ENCODE data around the gene VENTX. TPM values are rescaled to one million over a fixed set of nuclear protein-coding genes. Genes with fewer than 3 reads are reported as not detected.

VENTX gene
- total RNA-seq, 1 donor from 2014 or later, result not detected

DNA sequence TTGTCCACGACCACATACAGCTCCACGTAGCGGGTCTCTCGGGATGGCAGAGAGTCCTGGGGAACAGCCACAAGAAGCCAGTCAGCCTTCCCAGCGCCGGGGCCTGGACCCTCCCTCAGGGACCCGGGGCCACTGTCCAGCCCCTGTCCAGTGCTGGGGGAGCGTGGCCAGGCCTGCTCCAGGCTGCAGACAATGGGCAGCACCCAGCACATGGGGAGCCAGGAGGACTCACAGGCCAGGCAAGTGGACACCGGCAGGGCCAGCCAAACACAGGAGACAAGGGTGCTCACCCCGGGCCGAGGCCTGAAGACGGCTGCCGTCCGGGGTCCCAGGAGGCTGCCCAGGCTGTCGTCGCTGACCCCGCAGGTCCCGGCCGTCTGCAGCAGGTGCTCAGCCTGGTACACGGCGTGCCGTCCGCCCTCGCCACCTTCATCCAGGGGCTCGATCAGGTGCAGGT is 35.3 kb downstream of the VENTX start:
- Mint-ChIP-seq H3K9me3 (no peaks in the 10 kb centered on the region), H3K4me3 (ENCODE audit: low read depth) (no peak overlapping the region), H3K27me3 (ENCODE audit: low read depth) (no peaks in the 10 kb centered on the region), H3K36me3 (ENCODE audit: low read depth) (peaks cover 31% of the 10 kb centered on the region), H3K4me1 (ENCODE audit: low read depth) (peaks cover 6% of the 10 kb centered on the region), H3K27ac (no peak overlapping the region)
- no peak for DNase-seq (ENCODE audit: low spot score)
- intact Hi-C loops (cut with micrococcal nuclease), result no loop called here

DNA sequence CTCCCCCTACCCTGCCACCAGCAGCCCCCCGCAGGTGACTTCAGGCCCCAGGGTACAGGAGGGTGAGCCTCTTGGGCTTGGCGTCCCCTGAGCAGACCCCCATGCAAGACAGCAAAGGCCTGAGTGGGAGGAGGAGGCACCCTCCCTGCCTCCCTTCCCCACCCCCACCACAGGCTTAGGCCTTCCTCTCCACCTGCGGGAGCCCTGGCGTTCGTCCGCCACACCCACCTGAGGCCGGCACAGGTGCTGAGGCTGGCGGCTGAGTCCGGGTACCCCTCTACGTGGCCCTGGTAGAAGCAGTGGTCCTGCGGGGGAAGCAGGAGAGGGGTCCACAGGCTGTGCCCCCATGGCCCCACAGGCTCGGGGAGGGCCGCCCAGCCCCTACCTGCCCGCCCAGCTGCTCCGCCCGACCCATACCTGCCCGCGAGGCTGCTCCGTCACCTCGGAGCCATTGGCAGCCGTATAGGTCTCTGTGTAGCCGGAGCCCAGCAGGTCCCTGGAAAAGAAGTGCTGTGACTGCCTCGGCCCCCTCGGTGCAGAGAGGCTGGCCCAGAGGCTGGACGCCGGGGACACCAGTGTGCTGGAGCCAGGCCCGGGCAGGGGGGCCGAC is 36.0 kb downstream of the VENTX start:
- intact Hi-C loops (cut with micrococcal nuclease), result no loop called here
- no peak for DNase-seq (ENCODE audit: low spot score)
- H3K4me3 Mint-ChIP-seq (ENCODE audit: low read depth), result no peak overlapping the region
- no peaks in the 10 kb centered on the region for H3K27me3 Mint-ChIP-seq (ENCODE audit: low read depth)
- H3K4me1 Mint-ChIP-seq (ENCODE audit: low read depth), result peaks cover 13% of the 10 kb centered on the region
- peaks cover 31% of the 10 kb centered on the region for H3K36me3 Mint-ChIP-seq (ENCODE audit: low read depth)
- H3K9me3 Mint-ChIP-seq, result no peaks in the 10 kb centered on the region
- no peak overlapping the region for H3K27ac Mint-ChIP-seq

- Mint-ChIP-seq H3K36me3 (ENCODE audit: low read depth) (peaks cover 42% of the 10 kb centered on the region), H3K4me3 (ENCODE audit: low read depth) (peak overlapping the region; percentile 91), H3K9me3 (no peaks in the 10 kb centered on the region), H3K4me1 (ENCODE audit: low read depth) (peaks cover 18% of the 10 kb centered on the region), H3K27me3 (ENCODE audit: low read depth) (no peaks in the 10 kb centered on the region), H3K27ac (peak overlapping the region; percentile 84)
- peak; percentile 70 for DNase-seq (ENCODE audit: low spot score)
- intact Hi-C loops (cut with micrococcal nuclease), result loop anchor here (1.0 kb wide), 3 partner anchors 14 to 131 kb away; partner anchors contain the start of genes TUBGCP2 and ZNF511
Measured at GRCh38 chr10:133274751-133275683, 37.4 kb downstream of the VENTX start.

DNA sequence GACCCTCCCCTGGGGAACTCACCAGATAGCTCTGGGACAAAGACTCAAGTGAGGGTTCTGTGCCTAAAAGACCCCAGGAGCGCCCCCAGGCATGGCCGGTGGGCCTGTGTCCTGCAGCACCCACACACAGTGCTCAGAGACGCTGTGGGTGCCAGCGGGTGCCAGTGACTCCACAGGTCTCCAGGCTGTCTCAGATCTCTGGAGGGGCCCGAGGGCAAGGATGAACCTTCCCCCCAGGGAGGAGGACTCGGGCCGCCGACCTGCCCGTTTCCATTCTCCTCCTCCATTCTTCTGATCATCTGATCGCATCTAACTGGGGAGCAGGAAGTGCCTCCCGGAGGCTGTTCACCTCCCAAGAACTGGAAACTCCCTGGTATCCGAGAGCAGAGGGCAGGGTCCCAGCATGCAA is 38.0 kb downstream of the VENTX start:
- peak overlapping the region; percentile 84 for H3K27ac Mint-ChIP-seq
- H3K4me3 Mint-ChIP-seq (ENCODE audit: low read depth), result peak overlapping the region; percentile 91
- H3K4me1 Mint-ChIP-seq (ENCODE audit: low read depth), result peaks cover 18% of the 10 kb centered on the region
- no peaks in the 10 kb centered on the region for H3K9me3 Mint-ChIP-seq
- DNase-seq (ENCODE audit: low spot score), result peak; percentile 33
- intact Hi-C loops (cut with micrococcal nuclease), result loop anchor here (1.0 kb wide), 4 partner anchors 14 to 131 kb away; partner anchors contain the start of genes TUBGCP2 and ZNF511
- no peaks in the 10 kb centered on the region for H3K27me3 Mint-ChIP-seq (ENCODE audit: low read depth)
- H3K36me3 Mint-ChIP-seq (ENCODE audit: low read depth), result peaks cover 37% of the 10 kb centered on the region

DNA sequence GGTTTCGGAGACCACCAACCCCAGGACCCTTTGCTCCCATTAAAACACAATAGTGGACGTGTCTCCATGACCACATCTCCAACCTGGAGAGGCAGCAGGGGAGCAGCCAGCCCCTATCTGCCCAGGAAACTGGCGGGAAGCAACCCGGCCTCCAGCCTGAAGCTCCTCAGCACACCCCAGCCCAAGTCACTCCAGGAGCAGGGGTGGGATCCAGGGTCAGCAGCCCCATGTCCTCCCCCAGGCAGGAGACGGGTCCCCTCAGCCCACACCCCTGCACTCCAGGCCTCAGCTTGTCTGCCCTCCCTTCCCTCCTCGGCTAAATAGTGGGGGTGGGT is 38.4 kb downstream of the VENTX start:
- no peak for DNase-seq (ENCODE audit: low spot score)
- Mint-ChIP-seq H3K36me3 (ENCODE audit: low read depth) (peaks cover 36% of the 10 kb centered on the region), H3K27me3 (ENCODE audit: low read depth) (no peaks in the 10 kb centered on the region), H3K9me3 (no peaks in the 10 kb centered on the region), H3K4me3 (ENCODE audit: low read depth) (peak overlapping the region; percentile 91), H3K27ac (peak overlapping the region; percentile 84), H3K4me1 (ENCODE audit: low read depth) (peaks cover 18% of the 10 kb centered on the region)
- intact Hi-C loops (cut with micrococcal nuclease), result loop anchor here (1.0 kb wide), 1 partner anchor 113 kb away; no protein-coding TSS in a partner anchor

DNA sequence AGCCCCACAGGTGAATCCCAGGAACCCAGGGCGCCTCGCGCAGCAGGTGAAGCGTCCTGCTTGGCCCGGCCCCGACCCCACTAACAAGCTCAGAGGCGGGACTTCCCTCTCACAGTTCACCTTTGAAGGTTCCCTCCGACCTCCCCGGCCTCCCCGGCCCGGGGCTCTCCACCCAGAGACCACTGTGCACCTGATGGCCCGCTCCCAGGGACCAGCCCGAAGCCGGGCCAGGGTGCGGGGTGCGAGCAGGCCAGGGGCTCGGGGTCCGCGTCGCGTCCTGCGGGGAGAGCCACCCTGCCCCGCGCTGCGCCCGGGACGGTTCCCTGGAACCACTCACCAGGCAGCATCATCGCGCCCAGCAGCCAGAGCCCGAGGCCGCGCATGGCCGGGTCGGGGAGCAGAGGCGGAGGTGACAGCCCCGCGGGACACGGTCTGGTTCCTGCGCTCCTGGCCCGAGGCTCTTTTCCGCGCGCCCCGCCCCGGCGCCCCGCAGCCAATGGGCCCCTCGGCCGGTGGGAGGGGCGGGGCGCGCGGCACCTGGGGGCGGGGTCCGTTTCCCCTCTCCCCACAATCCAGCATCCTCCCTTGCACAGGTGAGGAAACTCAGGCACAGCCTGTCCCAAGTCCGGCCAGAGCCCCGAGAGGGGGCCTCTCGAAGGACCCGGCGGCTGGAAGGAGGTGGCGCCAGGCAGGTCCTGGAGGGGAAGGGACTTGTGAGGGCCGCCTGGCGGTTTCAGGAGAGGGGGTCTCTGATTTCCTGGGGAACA is 39.0 kb downstream of the VENTX start, which contains the start of gene ADAM8:
ADAM8 (minus strand) TSS at position 434 of the 767 bp plus-strand sequence; CDS start at position 383, 51 bp downstream.
- peaks cover 36% of the 10 kb centered on the region for H3K36me3 Mint-ChIP-seq (ENCODE audit: low read depth)
- H3K4me3 Mint-ChIP-seq (ENCODE audit: low read depth), result peak within 1 kb of the TSS; percentile 91
- H3K27ac Mint-ChIP-seq, result peak within 1 kb of the TSS; percentile 84
- peaks cover 18% of the 10 kb centered on the region for H3K4me1 Mint-ChIP-seq (ENCODE audit: low read depth)
- peak; percentile 66 for DNase-seq (ENCODE audit: low spot score)
- no peaks in the 10 kb centered on the region for H3K9me3 Mint-ChIP-seq
- intact Hi-C loops (cut with micrococcal nuclease), result loop anchor here (1.0 kb wide), 1 partner anchor 113 kb away; no protein-coding TSS in a partner anchor
- H3K27me3 Mint-ChIP-seq (ENCODE audit: low read depth), result no peaks in the 10 kb centered on the region

- Mint-ChIP-seq H3K27me3 (ENCODE audit: low read depth) (no peaks in the 10 kb centered on the region), H3K27ac (no peak overlapping the region), H3K4me3 (ENCODE audit: low read depth) (peak overlapping the region; percentile 79), H3K4me1 (ENCODE audit: low read depth) (peaks cover 18% of the 10 kb centered on the region), H3K9me3 (no peaks in the 10 kb centered on the region), H3K36me3 (ENCODE audit: low read depth) (peaks cover 36% of the 10 kb centered on the region)
- DNase-seq (ENCODE audit: low spot score), result no peak
- intact Hi-C loops (cut with micrococcal nuclease), result no loop called here
Measured at GRCh38 chr10:133277277-133277992, 39.8 kb downstream of the VENTX start.

DNA sequence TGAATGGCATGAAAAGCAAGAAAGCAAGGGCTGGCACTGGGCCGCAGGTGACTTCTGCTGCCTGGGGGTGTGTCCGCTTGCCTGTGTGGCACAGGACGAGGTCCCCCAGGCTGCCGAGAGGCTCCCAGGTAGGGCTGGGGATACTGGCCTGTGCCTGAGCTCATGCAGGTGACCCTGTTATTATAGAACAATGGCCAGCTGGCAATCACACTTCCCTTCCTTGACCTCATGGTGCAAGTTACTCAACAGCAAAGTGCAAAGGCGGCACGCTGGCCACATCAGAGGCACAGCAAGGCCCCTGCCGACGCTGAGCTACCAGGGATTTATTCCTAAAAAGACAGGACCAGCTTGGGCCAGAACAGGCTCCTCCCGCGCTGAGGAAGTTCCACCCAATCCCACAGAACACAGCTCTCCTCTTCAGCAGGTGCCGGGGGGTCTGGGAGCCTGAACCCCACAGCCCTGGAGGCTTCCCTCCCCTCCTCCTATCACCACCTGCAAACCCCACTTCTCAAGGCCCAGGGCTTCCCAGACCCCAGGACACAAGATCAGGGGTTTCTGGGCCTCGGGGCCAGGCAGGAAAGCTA is 40.4 kb downstream of the VENTX start:
- peak overlapping the region; percentile 69 for H3K27ac Mint-ChIP-seq
- intact Hi-C loops (cut with micrococcal nuclease), result no loop called here
- H3K36me3 Mint-ChIP-seq (ENCODE audit: low read depth), result peaks cover 35% of the 10 kb centered on the region
- H3K4me1 Mint-ChIP-seq (ENCODE audit: low read depth), result peaks cover 18% of the 10 kb centered on the region
- no peaks in the 10 kb centered on the region for H3K27me3 Mint-ChIP-seq (ENCODE audit: low read depth)
- H3K4me3 Mint-ChIP-seq (ENCODE audit: low read depth), result peak overlapping the region; percentile 79
- DNase-seq (ENCODE audit: low spot score), result no peak
- H3K9me3 Mint-ChIP-seq, result no peaks in the 10 kb centered on the region

DNA sequence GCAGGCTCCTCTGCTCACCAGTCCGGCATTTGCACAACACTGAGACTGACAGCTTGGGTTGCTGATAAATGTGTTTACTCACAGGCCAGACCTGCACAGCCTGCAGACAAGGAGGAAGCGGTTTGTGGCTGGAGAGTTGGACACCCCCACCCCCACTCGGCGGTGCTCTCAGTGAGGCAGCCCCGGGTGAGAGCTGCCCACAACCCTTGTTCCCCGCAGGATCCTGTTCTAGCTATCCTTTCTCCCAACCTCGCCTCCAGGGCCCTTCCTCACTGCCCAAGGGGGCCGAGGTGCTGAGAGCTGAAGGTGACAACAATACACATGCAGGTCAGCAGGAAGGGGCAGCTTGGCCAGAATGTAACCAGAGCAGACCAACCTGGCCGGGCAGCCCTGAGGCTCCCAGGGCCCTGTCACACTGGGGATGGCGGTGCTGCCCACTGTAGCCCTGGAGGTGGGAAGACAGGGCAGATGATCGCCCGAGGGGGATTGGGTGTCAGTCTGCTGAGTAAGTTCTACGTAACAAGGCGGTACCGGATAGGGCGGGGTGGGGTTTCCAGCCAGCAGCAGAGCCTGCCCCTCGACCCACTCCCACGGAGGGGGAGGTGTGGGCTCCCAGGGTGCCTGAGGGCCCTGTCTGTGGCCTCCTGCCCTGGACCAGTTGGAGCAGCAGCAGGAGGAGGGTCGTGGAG is 41.1 kb downstream of the VENTX start:
- Mint-ChIP-seq H3K4me1 (ENCODE audit: low read depth) (peaks cover 18% of the 10 kb centered on the region), H3K27me3 (ENCODE audit: low read depth) (no peaks in the 10 kb centered on the region), H3K36me3 (ENCODE audit: low read depth) (peaks cover 38% of the 10 kb centered on the region), H3K27ac (peak overlapping the region; percentile 69), H3K9me3 (no peaks in the 10 kb centered on the region), H3K4me3 (ENCODE audit: low read depth) (peak overlapping the region; percentile 79)
- DNase-seq (ENCODE audit: low spot score), result peak; percentile 59
- intact Hi-C loops (cut with micrococcal nuclease), result no loop called here

DNA sequence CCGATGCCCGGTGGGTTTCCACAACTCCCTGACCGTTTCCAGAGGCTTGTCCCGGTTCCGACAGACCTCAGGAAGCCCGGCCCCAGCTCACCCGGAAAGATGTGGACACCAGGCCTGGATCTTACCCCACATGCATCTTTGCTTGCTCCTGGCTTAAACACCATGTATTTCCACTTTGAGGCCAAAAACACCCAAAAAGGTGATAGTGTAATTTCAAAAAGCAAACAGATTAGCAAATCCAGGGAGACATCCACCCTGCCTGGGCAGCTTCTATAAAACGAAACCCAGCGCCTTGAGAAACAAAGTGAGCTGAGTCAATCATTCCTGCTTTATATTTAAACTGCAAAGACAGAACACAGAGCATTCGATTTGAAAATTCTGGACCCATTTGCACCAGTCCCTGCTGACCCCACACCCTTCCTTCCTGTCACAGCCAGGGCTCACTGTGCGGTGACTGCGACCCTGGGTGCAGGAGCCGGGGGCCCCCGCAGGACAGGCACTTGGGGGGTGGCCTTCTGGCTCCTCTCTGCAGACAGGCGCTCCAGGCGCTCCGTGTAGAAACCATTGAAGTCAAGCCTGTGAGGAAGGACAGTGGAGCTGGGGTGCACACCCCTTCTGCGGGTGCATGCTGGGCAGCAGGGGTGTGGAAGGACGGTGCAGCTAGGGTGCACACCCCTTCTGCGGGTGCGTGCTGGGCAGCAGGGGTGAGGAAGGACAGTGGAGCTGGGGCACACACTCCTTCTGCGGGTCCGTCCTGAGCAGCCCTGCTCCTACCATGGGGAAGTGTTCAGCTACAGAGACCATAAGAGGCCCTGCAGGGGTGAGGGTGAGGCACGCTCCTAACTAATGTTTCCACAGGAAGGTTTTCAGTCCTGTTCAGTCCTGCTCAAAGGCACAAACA is 41.9 kb downstream of the VENTX start:
- Mint-ChIP-seq H3K4me1 (ENCODE audit: low read depth) (peaks cover 18% of the 10 kb centered on the region), H3K36me3 (ENCODE audit: low read depth) (peaks cover 43% of the 10 kb centered on the region), H3K4me3 (ENCODE audit: low read depth) (no peak overlapping the region), H3K27ac (no peak overlapping the region), H3K9me3 (no peaks in the 10 kb centered on the region), H3K27me3 (ENCODE audit: low read depth) (no peaks in the 10 kb centered on the region)
- DNase-seq (ENCODE audit: low spot score), result no peak
- intact Hi-C loops (cut with micrococcal nuclease), result no loop called here

Measured in activated T-helper 2 cell treated with anti-CD3 and anti-CD28 coated beads, Interferon-gamma antibody, Interleukin-2, Interleukin-4, amounts not matched to agents 10 μg/mL and 5 μg/mL and 100 μg/mL, durations not matched to agents 14 hours and 24 hours and 36 hours (primary cell).